Fibroblast of pulmonary artery (primary cell): ENCODE data around the gene CCNO.

ENCODE experiments used
- DNase-seq: peaks from one replicate; pipeline ENCODE4 v3.0.0-alpha.2; 2010; ENCODE audit warnings: low read depth
- H3K4me3 ChIP-seq: replicated peaks from 2 replicates; pipeline ENCODE4 v1.5.1; 2011; ENCODE audit warnings: low read depth, mild to moderate bottlenecking, control low read depth, low read length, moderate library complexity
- TF ChIP-seq, protein P1 (sequence below): IDR thresholded peaks from 2 replicates; pipeline ENCODE4 v1.5.1; 2011; ENCODE audit warnings: mild to moderate bottlenecking, control low read depth, low read length, inconsistent platforms; ENCODE audit errors: missing control alignments

Gene CCNO

DNA sequence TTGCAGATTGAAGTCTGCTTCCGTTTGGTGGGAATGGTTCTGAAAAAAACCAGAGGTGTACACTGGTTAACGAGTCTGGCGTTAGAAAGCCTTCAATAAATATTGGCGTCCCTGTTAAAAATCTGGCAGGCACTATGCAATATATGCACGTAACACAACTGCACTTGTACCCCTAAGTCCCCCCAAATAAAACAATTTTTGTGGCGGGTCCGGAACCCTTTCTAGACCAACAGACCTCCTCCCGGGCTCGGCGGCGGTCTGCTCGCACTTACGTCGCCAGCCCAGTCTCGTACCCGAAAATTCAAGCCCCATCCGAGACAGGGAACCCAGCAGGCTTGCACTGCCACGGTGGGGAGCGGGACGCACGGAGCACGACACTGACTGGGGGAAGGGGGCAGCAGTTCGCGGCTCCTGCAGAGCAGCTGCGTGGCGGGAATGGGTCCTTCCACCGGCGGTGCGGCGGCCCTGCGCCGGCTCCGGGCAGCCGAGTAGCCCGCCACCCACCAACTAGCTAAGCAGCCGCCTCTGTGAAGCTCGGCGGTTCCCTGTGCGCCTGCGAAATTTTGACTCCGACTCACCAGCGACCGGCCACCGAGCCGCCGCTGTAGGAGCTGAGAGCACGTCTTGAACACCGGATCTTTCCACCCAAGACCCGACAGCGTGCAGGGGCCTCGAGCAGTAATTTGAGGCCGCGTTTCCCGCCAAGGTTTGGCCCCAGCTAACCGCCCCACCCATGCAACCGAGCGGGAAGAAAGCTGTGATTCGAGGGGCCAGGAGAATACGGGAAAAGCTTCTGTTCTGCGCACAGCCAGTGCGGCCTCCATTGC, 10.2 kb downstream of the CCNO start:
- no peak overlapping the region for H3K4me3 ChIP-seq

DNA sequence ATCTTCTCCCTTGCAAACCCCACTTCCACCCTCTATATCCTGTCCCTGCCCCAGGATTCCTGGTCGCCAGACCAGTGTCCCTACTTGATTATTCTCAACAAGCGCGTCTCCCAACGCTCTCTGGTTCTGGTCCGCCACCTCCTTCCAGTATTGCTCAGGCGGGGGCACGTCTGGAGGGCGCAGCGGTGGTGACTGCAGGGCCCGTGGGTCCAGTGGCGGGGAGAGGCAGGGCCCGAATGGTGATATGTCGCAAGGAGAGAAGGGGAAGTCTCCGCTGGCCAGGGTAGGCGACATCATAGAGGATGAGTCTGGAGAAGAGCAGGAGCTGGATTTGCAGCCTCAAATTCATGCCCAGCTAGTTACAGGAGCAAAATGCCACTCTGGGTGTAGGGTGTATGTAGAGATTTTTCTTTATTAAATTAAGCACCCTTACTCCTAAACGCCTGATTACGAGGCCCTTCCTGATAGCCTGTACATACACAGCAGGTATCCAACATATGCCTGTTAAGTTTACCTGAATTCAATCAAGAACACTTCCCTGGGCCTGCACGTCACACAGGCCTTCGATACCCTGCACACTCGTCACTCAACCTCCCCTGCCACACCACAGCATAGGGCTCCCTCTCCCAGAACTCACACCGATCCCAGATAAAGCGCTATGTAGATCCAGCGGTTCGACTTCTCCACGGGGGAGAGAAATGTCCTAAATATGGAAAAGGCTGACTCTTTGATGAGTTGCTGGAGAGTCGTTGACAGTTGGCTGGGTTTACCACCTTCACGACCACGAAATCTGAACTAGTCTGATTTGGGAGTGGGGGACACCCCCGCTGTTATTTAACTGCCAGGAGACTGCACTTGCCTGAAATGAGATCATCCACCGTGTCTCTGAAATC, 11.1 kb downstream of the CCNO start:
- H3K4me3 ChIP-seq: no peak overlapping the region
- TF ChIP-seq, protein P1, sequence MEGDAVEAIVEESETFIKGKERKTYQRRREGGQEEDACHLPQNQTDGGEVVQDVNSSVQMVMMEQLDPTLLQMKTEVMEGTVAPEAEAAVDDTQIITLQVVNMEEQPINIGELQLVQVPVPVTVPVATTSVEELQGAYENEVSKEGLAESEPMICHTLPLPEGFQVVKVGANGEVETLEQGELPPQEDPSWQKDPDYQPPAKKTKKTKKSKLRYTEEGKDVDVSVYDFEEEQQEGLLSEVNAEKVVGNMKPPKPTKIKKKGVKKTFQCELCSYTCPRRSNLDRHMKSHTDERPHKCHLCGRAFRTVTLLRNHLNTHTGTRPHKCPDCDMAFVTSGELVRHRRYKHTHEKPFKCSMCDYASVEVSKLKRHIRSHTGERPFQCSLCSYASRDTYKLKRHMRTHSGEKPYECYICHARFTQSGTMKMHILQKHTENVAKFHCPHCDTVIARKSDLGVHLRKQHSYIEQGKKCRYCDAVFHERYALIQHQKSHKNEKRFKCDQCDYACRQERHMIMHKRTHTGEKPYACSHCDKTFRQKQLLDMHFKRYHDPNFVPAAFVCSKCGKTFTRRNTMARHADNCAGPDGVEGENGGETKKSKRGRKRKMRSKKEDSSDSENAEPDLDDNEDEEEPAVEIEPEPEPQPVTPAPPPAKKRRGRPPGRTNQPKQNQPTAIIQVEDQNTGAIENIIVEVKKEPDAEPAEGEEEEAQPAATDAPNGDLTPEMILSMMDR: no peak
- DNase-seq: no peak

More for the DNA sequence above, 10.2 kb downstream of the CCNO start:
- DNase-seq: no peak
- TF ChIP-seq, protein P1: no peak

DNA sequence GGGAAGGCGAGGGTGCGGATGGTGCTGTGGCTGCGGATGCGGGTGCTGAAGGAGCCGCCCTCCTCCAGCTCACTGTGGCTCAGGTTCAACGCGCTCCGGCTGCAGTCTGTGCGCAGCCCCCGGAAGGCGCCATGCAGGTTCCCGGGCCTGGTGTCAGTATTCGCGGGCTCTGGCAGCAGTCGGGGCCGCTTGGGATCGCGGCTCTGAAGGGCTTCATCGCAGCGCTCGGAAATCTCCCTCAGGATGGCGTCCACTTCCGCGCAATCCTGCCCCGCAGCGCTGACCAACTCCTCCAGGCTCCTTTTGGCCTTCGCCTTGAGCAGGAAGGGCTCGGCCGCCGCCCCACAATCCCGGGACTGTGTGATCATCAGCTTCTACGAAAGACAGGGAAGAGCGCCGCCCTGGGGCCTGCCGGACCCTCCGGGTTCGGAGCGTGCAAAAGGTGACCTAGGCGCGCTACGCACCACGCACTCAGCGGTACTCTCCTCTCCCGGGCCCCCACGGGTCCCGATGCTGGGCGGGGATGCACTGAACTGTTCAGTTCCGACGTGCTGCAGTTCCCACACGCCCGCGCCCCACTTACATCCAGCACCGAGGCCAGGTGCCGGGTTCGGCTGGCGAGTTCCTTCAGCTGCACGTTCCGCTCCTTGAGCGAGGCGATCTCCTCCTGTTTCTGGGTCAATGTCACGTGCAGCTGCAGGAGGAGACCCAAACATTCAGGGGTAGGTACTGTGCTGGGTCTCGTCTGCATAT, 12.8 kb downstream of the CCNO start:
- DNase-seq: no peak
- TF ChIP-seq, protein P1: no peak
- peak overlapping the region; percentile 27 for H3K4me3 ChIP-seq

DNA sequence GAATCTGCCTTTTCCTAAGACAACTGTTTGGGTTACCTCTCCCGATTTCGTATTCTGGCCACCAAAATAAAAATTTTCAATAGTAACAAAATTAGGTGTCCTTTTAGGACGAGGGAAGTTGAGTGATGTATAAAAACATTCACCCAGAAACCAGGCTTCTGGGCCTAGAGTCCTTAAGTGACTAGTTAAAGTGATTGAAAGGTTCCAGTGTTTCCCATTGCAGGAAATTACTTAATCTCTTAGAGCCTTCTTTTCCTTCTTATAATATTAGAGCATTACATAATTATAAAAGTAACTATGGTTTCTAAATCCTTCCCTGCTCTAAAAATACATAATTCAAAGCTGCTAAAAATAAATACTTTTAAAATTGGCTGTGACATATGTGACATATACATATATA, 13.6 kb downstream of the CCNO start:
- TF ChIP-seq, protein P1: no peak
- H3K4me3 ChIP-seq: no peak overlapping the region
- DNase-seq: no peak

DNA sequence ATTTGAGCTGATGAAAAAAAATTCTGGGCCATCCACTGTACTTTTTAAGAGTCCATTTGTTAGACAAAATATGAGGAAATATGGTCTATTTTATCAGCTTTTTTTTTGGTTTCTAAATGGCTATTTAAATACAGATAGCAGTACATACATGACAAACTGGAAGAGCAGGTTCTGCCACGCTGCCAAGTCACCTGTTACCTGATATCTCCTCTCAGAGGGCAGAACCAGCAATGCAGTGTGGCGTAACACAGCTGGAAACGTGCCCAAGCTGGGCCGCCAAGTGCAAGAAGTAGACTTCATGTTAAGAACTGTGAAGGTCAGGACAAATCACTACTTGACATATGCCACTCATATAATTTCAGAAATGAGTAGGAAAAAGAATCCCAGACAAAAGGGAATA, 14.4 kb downstream of the CCNO start:
- TF ChIP-seq, protein P1: no peak
- DNase-seq: no peak
- H3K4me3 ChIP-seq: no peak overlapping the region

DNA sequence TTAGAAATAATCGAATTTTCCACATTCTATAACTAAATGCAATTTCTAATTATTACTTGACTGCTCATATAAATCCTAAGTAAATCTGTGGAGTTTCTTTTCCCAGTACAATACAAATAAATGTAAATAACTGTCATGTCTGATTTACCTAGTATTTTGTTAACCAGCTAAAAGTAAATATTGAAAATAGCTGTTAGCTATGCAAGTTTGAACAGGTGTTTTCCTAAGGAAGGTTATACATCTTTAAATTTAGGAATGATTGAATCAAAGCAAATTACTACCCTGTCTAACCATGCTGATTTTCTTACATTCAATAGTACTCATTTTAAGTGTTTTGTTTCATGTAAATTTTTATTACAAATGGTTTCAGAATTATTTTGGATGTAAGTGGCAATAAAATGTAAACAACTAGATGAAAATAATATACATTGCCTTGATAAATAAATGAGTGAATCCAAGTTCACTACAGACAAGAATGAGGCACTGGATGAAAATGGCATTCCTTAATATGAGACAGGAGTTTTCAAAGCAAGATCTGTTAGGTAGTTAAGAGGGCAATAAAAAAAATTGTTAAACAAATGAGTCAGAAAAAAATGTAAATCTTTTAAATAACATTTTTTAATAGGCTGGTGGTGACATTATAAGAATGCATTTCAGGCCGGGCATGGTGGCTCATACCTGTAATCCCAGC, 22.1 kb downstream of the CCNO start:
- no peak for DNase-seq
- no peak overlapping the region for H3K4me3 ChIP-seq
- TF ChIP-seq, protein P1: no peak
